HepG2 (cell line): ENCODE results near the gene LCP2. TPM values are rescaled to one million over a fixed set of nuclear protein-coding genes. Genes with fewer than 3 reads are reported as not detected.
"Not testable (repeated sequence)": the region's sequence is repeated elsewhere in the genome, so short reads cannot be mapped to it uniquely, and the experiment has no call there.

Experiments used
- ATAC-seq: fragments of 200-7000 bp; cut with Tn5 transposase; 3 replicates; pipeline ENCODE4 v1.9.1; 2020; ENCODE audit warnings: mild to moderate bottlenecking, moderate library complexity
- BruUV-seq: library from RNA; stranded (reverse); fragments of 400-500 nt; replicated peaks from 2 replicates; lab custom pipeline; 2021; lab: Mats Ljungman, UMichigan
- CTCF ChIA-PET: fragments of 300-600 bp; formaldehyde crosslinking; extraction: SDS; loops from one replicate; lab custom pipeline; 2021; ENCODE audit warnings: low total read pairs, inconsistent platforms, low intra/inter-chr PET ratio; lab: Yijun Ruan, JAX
- POLR2A ChIA-PET: fragments of 350-600 bp; sonication (Branson Sonifier 250); formaldehyde crosslinking; loops from one replicate; lab custom pipeline; 2020; ENCODE audit warnings: antibody characterized with exemption, inconsistent platforms; lab: Yijun Ruan, JAX
- DNase-seq: peaks from one replicate; pipeline ENCODE4 v3.0.0-alpha.2; 2015; ENCODE audit warnings: low spot score
- FAIRE-seq: peaks from 3 replicates; lab custom pipeline; 2011; peaks lifted over from hg19 to GRCh38; lab: Jason Lieb, UNC
- H2AFZ ChIP-seq: one replicate; pipeline ENCODE4 v1.6.1; 2011; ENCODE audit warnings: low read length, inconsistent platforms
- H3K27ac ChIP-seq: fragments of 300-600 bp; 3 replicates; pipeline ENCODE4 v1.8.0; 2011; ENCODE audit warnings: mixed run types, mild to moderate bottlenecking, mixed read lengths, low read length, inconsistent platforms; ENCODE audit not compliant: insufficient read depth; ENCODE audit errors: extremely low read length
- H3K27me3 ChIP-seq, 2 experiments: fragments of 200-600 bp in 1 of 2; 2 replicates in 1 of 2; 3 replicates in 1 of 2; pipeline versions ENCODE4 v1.6.0 to v1.8.0; 2011; ENCODE audit warnings: low read length in 2 of 2, mild to moderate bottlenecking in 2 of 2, moderate library complexity in 2 of 2, inconsistent platforms in 1 of 2; ENCODE audit not compliant: insufficient read depth in 2 of 2, control insufficient read depth in 1 of 2
- H3K36me3 ChIP-seq, 2 experiments: fragments of 200-600 bp in 1 of 2; replicated peaks in 1 of 2; 2 replicates in 1 of 2; 3 replicates in 1 of 2; pipeline versions ENCODE4 v1.5.1 to v1.8.0; 2011; ENCODE audit warnings: low read length in 2 of 2, inconsistent platforms in 1 of 2; ENCODE audit not compliant: insufficient read depth in 2 of 2, control insufficient read depth in 1 of 2
- H3K4me1 ChIP-seq: 2 replicates; pipeline ENCODE4 v1.5.1; 2012; ENCODE audit warnings: low read length, inconsistent platforms; ENCODE audit not compliant: insufficient read depth
- H3K4me2 ChIP-seq: 2 replicates; pipeline ENCODE4 v1.6.0; 2011; ENCODE audit warnings: low read depth, low read length, inconsistent platforms
- H3K4me3 ChIP-seq, 3 experiments: fragments of 200-600 bp in 1 of 3; sonication (generic), shearing (Covaris generic) in 1 of 3; replicated peaks in 1 of 3; 2 replicates each; pipeline ENCODE4 v1.5.1; 2011 to 2016; ENCODE audit warnings: low read length in 3 of 3, inconsistent platforms in 2 of 3, low read depth in 2 of 3, mild to moderate bottlenecking in 2 of 3, control low read depth in 1 of 3, mixed read lengths in 1 of 3; ENCODE audit not compliant: insufficient read depth in 1 of 3
- H3K79me2 ChIP-seq: one replicate; pipeline ENCODE4 v1.6.1; 2011; ENCODE audit warnings: low read length, inconsistent platforms; ENCODE audit not compliant: insufficient read depth
- H3K9ac ChIP-seq: 2 replicates; pipeline ENCODE4 v1.6.0; 2011; ENCODE audit warnings: mild to moderate bottlenecking, low read depth, low read length, inconsistent platforms; ENCODE audit not compliant: insufficient read depth
- H3K9me3 ChIP-seq: 2 replicates; pipeline ENCODE4 v1.5.1; 2012; ENCODE audit warnings: mild to moderate bottlenecking, low read length
- H4K20me1 ChIP-seq: 2 replicates; pipeline ENCODE4 v1.6.0; 2011; ENCODE audit warnings: inconsistent platforms, mild to moderate bottlenecking, low read length, moderate library complexity; ENCODE audit not compliant: insufficient read depth
- PHF20 ChIP-seq: sonication (generic); formaldehyde crosslinking; IDR thresholded peaks from 2 replicates; pipeline ENCODE4 v1.5.0; 2020; ENCODE audit warnings: mild to moderate bottlenecking, missing genetic modification reagents
- ZHX2 ChIP-seq, 2 experiments: sonication (generic) in 1 of 2; formaldehyde crosslinking in 1 of 2; IDR thresholded peaks; 2 replicates each; pipeline versions ENCODE4 v1.6.1 to v1.9.0; 2014 to 2022; ENCODE audit warnings: antibody characterized with exemption in 1 of 2, borderline replicate concordance in 1 of 2, inconsistent platforms in 1 of 2, low read depth in 1 of 2, missing genetic modification reagents in 1 of 2
- ZNF160 ChIP-seq: sonication (generic); formaldehyde crosslinking; IDR thresholded peaks from 2 replicates; pipeline ENCODE4 v1.8.0; 2022; ENCODE audit warnings: mild to moderate bottlenecking, inconsistent platforms, missing genetic modification reagents
- ZNF264 ChIP-seq: sonication (generic); formaldehyde crosslinking; IDR thresholded peaks from 2 replicates; pipeline ENCODE4 v1.4.0; 2020; ENCODE audit warnings: missing genetic modification reagents
- WGBS: methylation state at CpG from one replicate; pipeline ENCODE4 v1.1.6; 2017; ENCODE audit warnings: low lambda C conversion rate; 5-methylcytosine and 5-hydroxymethylcytosine counted together
- in situ Hi-C: cut with HindIII; loops from 2 replicates; pipeline ENCODE4 v1.10.0; 2017; ENCODE audit warnings: low pct_unique_long_range_greater_than_20kb; ENCODE audit not compliant: extremely low pct_ligation_motif_present
- intact Hi-C: fragments of 100-400 bp; cut with micrococcal nuclease; formaldehyde crosslinking; loops from one replicate; pipeline ENCODE4 v1.10.0; 2022; ENCODE audit not compliant: unreplicated experiment
- polyA plus RNA-seq, 8 experiments: library from polyadenylated mRNA; depleted of rRNA in 3 of 8; stranded (reverse) in 7 of 8; unstranded in 1 of 8; fragments of >200 nt; fragmentation: Illumina TruSeq in 4 of 8; extraction: Trizol in 4 of 8; gene quantifications; 2 replicates each; pipeline versions ENCODE4 v1.2.1 to v1.2.3, GENCODE V29; 2011 to 2016; ENCODE audit warnings: low read depth in 4 of 8, missing spikeins in 1 of 8, mixed read lengths in 1 of 8; ENCODE audit not compliant: insufficient read depth in 1 of 8
- total RNA-seq, 5 experiments: library from RNA; depleted of rRNA; stranded (reverse); fragments of >200 nt; fragmentation: Illumina TruSeq; extraction: Trizol; gene quantifications; 2 replicates each; pipeline ENCODE4 v1.2.3, GENCODE V29; 2016; ENCODE audit warnings: low read depth in 1 of 5
- TF ChIP-seq, protein P1 (sequence below): sonication (generic); formaldehyde crosslinking; IDR thresholded peaks from 2 replicates; pipeline ENCODE4 v1.9.0; 2022; ENCODE audit warnings: missing genetic modification reagents, mild to moderate bottlenecking, borderline replicate concordance

The LCP2 gene
- total and polyA plus RNA-seq, 2 of the 13 experiments (the other 11 are each of a cell fraction or from before 2014, with no cell fraction given) = not detected

- Histone ChIP-seq H3K79me2 (no peaks in the 10 kb centered on the region), H3K4me1 (no peaks in the 10 kb centered on the region), H4K20me1 (no peaks in the 10 kb centered on the region), H3K27me3 (no peaks in the 10 kb centered on the region; a peak in 1 of 5 replicates), H3K4me2 (no peak overlapping the region), H3K4me3 (no peak overlapping the region), H3K9me3 (no peaks in the 10 kb centered on the region), H2AFZ (no peak overlapping the region), H3K27ac (no peak overlapping the region), H3K9ac (no peak overlapping the region), H3K36me3 (no peaks in the 10 kb centered on the region)
- WGBS = 9% methylated on average over 4 of the region's 4 CpGs
- ChIA-PET CTCF (no interaction called here), POLR2A (no interaction called here)
- intact Hi-C loops = no loop called here
- ATAC-seq (no peak), DNase-seq (no peak), FAIRE-seq (no peak)
- no TSS peak for BruUV-seq
- in situ Hi-C loops = no loop called here
- TF ChIP-seq, protein P1, sequence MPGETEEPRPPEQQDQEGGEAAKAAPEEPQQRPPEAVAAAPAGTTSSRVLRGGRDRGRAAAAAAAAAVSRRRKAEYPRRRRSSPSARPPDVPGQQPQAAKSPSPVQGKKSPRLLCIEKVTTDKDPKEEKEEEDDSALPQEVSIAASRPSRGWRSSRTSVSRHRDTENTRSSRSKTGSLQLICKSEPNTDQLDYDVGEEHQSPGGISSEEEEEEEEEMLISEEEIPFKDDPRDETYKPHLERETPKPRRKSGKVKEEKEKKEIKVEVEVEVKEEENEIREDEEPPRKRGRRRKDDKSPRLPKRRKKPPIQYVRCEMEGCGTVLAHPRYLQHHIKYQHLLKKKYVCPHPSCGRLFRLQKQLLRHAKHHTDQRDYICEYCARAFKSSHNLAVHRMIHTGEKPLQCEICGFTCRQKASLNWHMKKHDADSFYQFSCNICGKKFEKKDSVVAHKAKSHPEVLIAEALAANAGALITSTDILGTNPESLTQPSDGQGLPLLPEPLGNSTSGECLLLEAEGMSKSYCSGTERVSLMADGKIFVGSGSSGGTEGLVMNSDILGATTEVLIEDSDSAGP (CRISPR knock-in tag) = no peak
- TF ChIP-seq ZHX2 (IDR thresholded peaks at IDR 0.05; ENCODE audit: low read depth) = no peak
- TF ChIP-seq ZHX2 (CRISPR knock-in tag; IDR thresholded peaks at IDR 0.05; ENCODE audit: borderline replicate concordance) = no peak
- no peak for TF ChIP-seq PHF20 (CRISPR knock-in tag)
- TF ChIP-seq ZNF160 = no peak
- no peak for TF ChIP-seq ZNF264 (CRISPR knock-in tag)
- TF ChIP-seq, all 625 proteins: peak for 0
Measured at GRCh38 chr5:170249355-170249754, 48.2 kb downstream of the LCP2 start.

DNA sequence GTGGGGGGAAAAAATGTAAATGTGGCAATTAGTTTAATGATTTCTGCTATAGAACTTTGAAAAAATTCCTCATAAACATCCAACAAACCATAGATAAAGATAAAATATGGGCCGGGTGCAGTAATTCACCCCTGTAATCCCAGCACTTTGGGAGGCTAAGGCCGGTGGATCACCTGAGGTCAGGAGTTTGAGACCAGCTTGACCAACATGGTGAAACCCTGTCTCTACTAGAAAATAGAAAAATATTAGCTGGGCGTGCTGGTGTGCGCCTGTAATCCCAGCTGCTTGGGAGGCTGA, 48.7 kb downstream of the LCP2 start:
- H3K4me3 ChIP-seq, H3K4me2 ChIP-seq, FAIRE-seq, H4K20me1 ChIP-seq, intact Hi-C loops, CTCF ChIA-PET, BruUV-seq, ATAC-seq, H3K9ac ChIP-seq, H3K27ac ChIP-seq, H2AFZ ChIP-seq, H3K4me1 ChIP-seq, in situ Hi-C loops, H3K79me2 ChIP-seq, H3K36me3 ChIP-seq, DNase-seq, H3K9me3 ChIP-seq, POLR2A ChIA-PET, H3K27me3 ChIP-seq: not testable (repeated sequence)
- WGBS = 30% methylated on average over 4 of the region's 4 CpGs
